Medulla oblongata (tissue), 1 donor: Measurements from ENCODE around the gene SMPD4.
"Not testable (repeated sequence)": the region's sequence is repeated elsewhere in the genome, so short reads cannot be mapped to it uniquely, and the experiment has no call there.

Source experiments
- DNase-seq: peaks from one replicate; pipeline ENCODE4 v3.0.0-alpha.2; 2015; ENCODE audit errors: extremely low spot score

The SMPD4 gene, protein sequence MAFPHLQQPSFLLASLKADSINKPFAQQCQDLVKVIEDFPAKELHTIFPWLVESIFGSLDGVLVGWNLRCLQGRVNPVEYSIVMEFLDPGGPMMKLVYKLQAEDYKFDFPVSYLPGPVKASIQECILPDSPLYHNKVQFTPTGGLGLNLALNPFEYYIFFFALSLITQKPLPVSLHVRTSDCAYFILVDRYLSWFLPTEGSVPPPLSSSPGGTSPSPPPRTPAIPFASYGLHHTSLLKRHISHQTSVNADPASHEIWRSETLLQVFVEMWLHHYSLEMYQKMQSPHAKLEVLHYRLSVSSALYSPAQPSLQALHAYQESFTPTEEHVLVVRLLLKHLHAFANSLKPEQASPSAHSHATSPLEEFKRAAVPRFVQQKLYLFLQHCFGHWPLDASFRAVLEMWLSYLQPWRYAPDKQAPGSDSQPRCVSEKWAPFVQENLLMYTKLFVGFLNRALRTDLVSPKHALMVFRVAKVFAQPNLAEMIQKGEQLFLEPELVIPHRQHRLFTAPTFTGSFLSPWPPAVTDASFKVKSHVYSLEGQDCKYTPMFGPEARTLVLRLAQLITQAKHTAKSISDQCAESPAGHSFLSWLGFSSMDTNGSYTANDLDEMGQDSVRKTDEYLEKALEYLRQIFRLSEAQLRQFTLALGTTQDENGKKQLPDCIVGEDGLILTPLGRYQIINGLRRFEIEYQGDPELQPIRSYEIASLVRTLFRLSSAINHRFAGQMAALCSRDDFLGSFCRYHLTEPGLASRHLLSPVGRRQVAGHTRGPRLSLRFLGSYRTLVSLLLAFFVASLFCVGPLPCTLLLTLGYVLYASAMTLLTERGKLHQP

DNA sequence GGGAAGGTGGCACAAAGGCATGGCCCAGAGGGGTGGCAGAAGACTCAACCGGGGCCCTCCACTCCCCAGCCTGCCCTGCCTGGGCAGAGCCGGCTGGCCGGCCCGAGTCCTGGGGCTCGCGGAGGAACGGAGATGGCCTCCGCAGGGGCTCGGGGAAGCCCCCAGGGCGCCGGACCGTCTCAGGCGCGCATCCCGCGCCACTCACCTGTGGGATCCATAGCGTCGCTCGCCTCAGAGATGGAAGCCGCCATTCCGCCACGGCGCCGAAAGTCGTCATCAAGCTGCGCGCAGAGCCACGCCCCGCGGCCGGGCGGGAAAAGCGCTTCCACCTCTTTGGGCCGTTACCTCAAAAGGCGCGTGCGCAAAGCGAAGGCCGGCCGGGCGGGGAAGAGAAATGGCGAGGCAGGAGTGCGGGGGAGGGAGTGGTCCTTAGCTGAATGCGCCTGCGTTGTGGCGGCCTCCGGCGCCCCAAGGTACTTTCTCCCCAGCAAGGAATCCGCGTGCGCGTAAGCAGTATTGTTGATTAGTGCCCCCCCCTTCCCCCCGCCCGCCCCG lies at the start of gene SMPD4:
Gene SMPD4 (minus strand): TSS at position 278 of the 555 bp plus-strand sequence. CDS start 5,010 bp downstream, outside the sequence.
- peak; percentile 97 for DNase-seq

- DNase-seq = not testable (repeated sequence)
These were observed 49.5 kb upstream of the SMPD4 start for GRCh38 chr2:130230907-130231306.

DNA sequence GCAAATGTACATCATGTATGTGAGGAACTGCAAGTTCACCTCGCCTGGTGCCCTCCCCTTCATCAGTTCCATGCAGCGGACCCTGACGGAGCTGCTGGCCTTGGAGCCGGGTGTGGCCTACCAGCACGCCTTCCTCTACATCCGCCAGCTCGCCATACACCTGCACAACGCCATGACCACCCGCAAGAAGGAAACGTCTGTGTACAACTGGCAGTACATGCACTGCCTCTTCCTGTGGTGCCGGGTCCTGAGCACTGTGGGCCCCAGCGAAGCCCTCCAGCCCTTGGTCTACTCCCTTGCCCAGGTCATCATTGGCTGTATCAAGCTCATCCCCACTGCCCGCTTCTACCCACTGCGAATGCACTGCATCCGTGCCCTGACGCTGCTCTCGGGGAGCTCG lies 49.0 kb upstream of the SMPD4 start:
- not testable (repeated sequence) for DNase-seq

DNA sequence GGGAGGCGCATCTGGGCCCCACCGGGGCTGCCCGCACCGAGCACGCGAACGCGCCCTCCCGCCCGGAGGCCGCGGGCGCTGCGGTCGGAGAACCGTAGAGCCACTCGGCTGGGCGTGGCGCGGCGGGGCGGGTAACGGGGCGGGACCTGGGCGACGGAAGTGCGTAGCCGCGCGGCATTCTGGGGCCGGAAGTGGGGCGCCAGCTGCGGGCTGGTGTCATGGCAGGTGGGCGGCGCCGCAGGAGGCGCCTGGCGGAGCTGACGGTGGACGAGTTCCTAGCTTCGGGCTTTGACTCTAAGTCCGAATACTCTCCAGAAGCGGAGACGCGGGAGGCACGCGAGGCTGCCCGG lies 47.7 kb upstream of the SMPD4 start:
- DNase-seq = not testable (repeated sequence)

DNA sequence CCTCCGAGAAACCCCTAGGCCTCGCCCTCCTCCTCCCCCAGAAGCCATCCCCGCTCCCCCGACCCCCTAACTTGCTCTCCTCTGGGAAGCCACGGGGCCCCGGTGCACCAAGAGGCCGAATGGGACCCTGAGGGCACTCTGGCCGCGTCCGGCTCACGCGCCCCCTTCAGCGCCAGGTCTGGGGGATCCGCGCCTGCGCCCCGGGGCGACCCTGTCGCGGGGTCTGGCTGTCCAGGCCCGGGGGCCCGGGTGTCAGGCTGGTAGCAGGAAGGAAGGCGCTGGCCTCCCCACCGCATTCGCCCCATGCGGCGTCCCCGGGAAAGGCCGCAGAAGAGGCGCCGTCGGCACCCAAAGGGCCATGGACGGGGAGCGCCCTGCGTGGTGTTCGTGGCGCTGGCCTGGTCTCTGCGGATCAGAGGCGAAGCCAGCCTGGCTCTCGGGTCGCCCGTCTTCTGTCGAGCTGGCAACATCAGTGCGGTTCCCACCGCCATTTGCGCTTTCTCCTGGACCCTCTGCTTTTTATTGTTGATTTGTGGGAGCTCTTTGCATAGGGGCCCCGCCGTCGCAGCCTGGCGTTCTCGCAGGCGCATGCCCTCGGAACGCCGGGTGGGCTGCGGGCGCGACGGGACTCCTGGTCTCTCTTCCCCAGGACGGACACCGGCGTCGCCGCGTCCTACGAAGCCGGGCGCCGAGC lies 47.2 kb upstream of the SMPD4 start:
- DNase-seq = not testable (repeated sequence)

GRCh38 chr2:130228005-130228404 lies 46.6 kb upstream of the SMPD4 start:
- not testable (repeated sequence) for DNase-seq

GRCh38 chr2:130222523-130222922 lies 41.1 kb upstream of the SMPD4 start:
- DNase-seq = not testable (repeated sequence)

DNA sequence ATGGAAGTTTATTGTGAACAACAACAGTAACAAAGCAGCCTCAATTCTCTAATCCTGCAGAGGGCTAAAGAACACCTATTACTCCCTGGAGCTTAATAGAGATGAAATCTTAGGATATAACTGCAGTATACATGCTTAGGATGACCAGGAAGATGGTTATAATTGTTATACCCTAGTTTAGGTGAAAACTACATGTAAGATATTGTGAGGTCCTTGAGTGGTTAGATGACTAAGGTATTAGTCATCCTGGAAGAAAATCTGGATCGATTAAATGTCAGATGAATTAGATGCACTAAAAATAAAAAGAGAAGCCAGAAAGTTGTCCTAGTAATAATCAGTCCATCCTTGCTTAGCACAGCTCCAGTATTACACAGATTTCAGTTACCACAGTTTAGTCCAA lies 39.1 kb upstream of the SMPD4 start:
- not testable (repeated sequence) for DNase-seq

- not testable (repeated sequence) for DNase-seq
These were observed 37.7 kb upstream of the SMPD4 start for GRCh38 chr2:130219147-130219546.

DNA sequence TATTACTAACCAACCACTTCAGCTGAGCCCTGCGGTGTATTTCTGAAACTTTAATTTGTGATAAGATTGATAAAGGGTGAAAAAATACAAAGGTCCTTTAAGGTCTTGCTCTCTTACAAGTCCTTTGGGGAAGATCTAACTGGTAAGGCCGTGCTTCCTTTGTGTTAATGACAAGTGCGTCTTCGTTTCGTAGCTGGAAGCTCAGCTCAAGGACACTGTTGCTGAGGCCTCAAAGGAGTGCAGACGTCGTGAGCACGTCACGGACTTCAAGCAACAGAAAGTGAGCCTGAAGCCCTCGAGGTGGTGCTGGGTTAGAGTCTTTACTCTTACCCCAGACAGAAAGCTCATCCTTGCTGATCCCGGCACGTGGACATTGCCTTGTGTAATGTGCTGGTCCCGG lies 25.6 kb upstream of the SMPD4 start:
- not testable (repeated sequence) for DNase-seq

DNA sequence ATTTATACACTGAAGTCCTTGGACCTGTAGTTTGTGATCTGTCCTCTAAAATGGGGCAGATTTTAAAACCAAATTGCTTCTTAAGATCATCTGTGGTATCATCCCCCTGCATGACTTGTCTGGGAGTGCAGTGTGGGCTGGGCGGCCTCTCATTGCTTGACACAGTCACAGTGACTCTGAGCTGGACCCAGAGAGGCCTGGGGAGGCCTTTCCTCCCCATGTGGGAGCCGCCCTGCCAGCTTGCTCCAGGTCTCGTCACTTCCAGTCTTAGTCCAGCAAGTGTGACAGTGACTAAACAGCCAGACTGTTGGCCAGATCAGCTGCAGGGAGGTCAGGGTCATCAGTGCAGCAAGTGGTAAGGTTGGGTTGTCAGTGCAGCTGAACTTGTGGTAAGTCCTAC lies 21.7 kb upstream of the SMPD4 start:
- DNase-seq = not testable (repeated sequence)

- not testable (repeated sequence) for DNase-seq
These were observed 21.1 kb upstream of the SMPD4 start for GRCh38 chr2:130202518-130202917.

- no peak for DNase-seq
These were observed 16.9 kb upstream of the SMPD4 start, which contains the start of gene TUBA3E for GRCh38 chr2:130198343-130198742. TUBA3E (minus strand) TSS chr2:130198439; CDS start chr2:130198360, 79 bp downstream.

- DNase-seq = not testable (repeated sequence)
These were observed 14.7 kb upstream of the SMPD4 start for GRCh38 chr2:130196052-130196451.

- DNase-seq = not testable (repeated sequence)
These were observed 13.8 kb upstream of the SMPD4 start for GRCh38 chr2:130195089-130195635.

- DNase-seq = not testable (repeated sequence)
These were observed 12.4 kb upstream of the SMPD4 start for GRCh38 chr2:130193824-130194223.

DNA sequence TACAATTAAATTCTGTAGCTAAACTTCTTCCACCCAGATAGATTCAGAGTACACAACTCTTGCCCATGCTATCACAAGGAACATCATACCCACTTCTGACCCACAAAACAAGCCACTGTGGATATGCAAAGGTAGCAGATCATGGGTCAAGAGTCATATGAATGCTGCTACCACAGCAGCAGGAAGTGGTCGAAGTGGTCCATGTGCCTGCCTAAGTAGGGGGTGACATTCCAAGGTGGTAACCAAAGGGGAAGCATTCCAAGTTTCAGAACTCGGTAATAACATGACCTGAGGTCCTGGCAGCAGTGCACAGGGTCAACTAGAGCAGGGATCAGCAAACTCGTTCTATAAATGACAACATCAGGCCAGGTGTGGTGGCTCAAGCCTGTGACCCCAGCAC lies 11.0 kb upstream of the SMPD4 start:
- not testable (repeated sequence) for DNase-seq

DNA sequence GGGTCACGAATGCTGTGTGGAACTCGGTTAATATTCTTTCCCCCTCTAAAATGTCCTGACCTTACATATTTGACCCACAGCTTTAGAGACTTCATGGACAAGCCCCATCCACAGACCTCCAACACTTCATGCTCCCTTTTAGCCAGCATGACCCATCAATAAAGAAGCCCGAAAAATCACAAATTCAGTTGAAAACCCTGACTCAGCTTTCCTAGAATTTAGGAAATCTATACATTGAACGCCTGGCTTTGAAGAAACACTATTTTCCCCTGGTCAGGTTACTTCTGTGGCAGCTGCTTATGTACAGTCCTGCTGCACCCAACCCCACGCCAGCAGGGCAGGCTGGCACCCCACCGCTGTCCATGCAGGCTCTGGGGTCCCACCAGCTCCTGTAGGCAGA lies 9.9 kb upstream of the SMPD4 start:
- DNase-seq = not testable (repeated sequence)

GRCh38 chr2:130190237-130190636 lies 8.8 kb upstream of the SMPD4 start:
- DNase-seq = no peak

DNA sequence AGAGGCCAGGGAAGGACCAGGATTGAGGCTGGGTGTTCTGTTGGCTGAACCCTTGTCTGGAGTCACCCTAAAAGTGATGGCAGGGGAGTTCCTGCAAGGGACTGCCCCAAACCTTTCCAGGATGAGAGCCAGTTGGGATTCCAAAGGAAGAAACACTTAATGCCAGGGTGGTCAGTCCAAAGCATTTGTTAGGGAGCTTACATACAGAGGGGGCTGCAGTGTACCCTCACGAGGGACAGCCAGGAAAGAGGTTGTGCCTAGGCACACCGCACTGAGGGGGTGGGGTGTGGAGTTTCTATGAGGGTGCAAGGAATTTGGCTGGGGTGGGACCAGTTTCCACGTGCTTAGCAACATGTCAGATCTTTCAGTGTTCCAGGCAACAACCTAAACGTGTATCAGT lies 7.6 kb upstream of the SMPD4 start:
- DNase-seq = not testable (repeated sequence)
